ENCODE data around the gene CEBPG.

The CEBPG gene

GRCh38 chr19:33408116-33408515 lies 34.6 kb downstream of the CEBPG start:
- no peak for ATAC-seq
- TF ChIP-seq RARB (CRISPR knock-in tag; IDR thresholded peaks at IDR 0.05): no peak
- no peak for TF ChIP-seq OSR1 (CRISPR knock-in tag; IDR thresholded peaks at IDR 0.05)
- no peak for TF ChIP-seq PATZ1 (CRISPR knock-in tag; IDR thresholded peaks at IDR 0.05; ENCODE audit: borderline replicate concordance)

GRCh38 chr19:33408538-33409434 lies 35.3 kb downstream of the CEBPG start:
- no peak for TF ChIP-seq ZC3H10 (CRISPR knock-in tag; IDR thresholded peaks at IDR 0.05)
- no peak for TF ChIP-seq ISL1 (CRISPR knock-in tag; IDR thresholded peaks at IDR 0.05)
- ATAC-seq: no peak

GRCh38 chr19:33409906-33410685 lies 36.6 kb downstream of the CEBPG start:
- TF ChIP-seq CSDC2 (CRISPR knock-in tag; IDR thresholded peaks at IDR 0.05): no peak
- TF ChIP-seq ZFP3 (CRISPR knock-in tag; IDR thresholded peaks at IDR 0.05): no peak
- no peak for TF ChIP-seq TSHZ2 (CRISPR knock-in tag; IDR thresholded peaks at IDR 0.05)
- TF ChIP-seq TCF4 (CRISPR knock-in tag; IDR thresholded peaks at IDR 0.05; ENCODE audit: borderline replicate concordance): no peak
- no peak for TF ChIP-seq GLIS3 (CRISPR knock-in tag; IDR thresholded peaks at IDR 0.05)
- TF ChIP-seq ZNF8 (CRISPR knock-in tag; IDR thresholded peaks at IDR 0.05): no peak
- no peak for TF ChIP-seq PATZ1 (CRISPR knock-in tag; IDR thresholded peaks at IDR 0.05; ENCODE audit: borderline replicate concordance)
- no peak for TF ChIP-seq ZNF70 (CRISPR knock-in tag; IDR thresholded peaks at IDR 0.05)
- no peak for ATAC-seq

- ATAC-seq: no peak
Measured at GRCh38 chr19:33410915-33411401, 37.4 kb downstream of the CEBPG start.

More at GRCh38 chr19:33410915-33411401, 37.4 kb downstream of the CEBPG start:
- TF ChIP-seq BACH2 (CRISPR knock-in tag; IDR thresholded peaks at IDR 0.05; ENCODE audit: borderline replicate concordance) (no peak), PPARA (CRISPR knock-in tag; IDR thresholded peaks at IDR 0.05; ENCODE audit: borderline replicate concordance) (no peak), POU6F1 (CRISPR knock-in tag; IDR thresholded peaks at IDR 0.05; ENCODE audit: borderline replicate concordance, low read depth) (no peak), OSR1 (CRISPR knock-in tag; IDR thresholded peaks at IDR 0.05) (no peak), ZC3H10 (CRISPR knock-in tag; IDR thresholded peaks at IDR 0.05) (no peak)

Measured in SK-N-SH treated with all-trans-retinoic acid at 6 μM for 48 hours (cell line).